Fibroblast of lung (primary cell): ENCODE data around the gene CORIN. TPM values are rescaled to one million over a fixed set of nuclear protein-coding genes. Genes with fewer than 3 reads are reported as not detected.

Experiments used
- polyA plus RNA-seq, 2 donors: library from polyadenylated mRNA; depleted of rRNA in 1 of 2; stranded (reverse) in 1 of 2; unstranded in 1 of 2; fragments of >200 nt; gene quantifications; 2 replicates each; pipeline ENCODE4 v1.2.1, GENCODE V29; 2011 to 2012; ENCODE audit warnings: missing spikeins in 1 of 2
- total RNA-seq: library from RNA; depleted of rRNA; stranded (reverse); fragments of >200 nt; gene quantifications from 2 replicates; pipeline ENCODE4 v1.2.1, GENCODE V29; 2014

The CORIN gene
- total and polyA plus RNA-seq, 2 donors (not counting 1 experiment from before 2014, with no cell fraction given), result 1.5 to 22.2 TPM

Other genes with a start within 250 kb of the CORIN start
- 9.2 and 9.6 TPM in 2 replicates for gene NFXL1, start 76.5 kb upstream of the CORIN start, total RNA-seq
- 9.0 and 14.1 TPM in 2 replicates for gene NFXL1, start 76.5 kb upstream of the CORIN start, polyA plus RNA-seq
- not detected in 2 replicates for gene CNGA1, start 178.6 kb upstream of the CORIN start, total RNA-seq
- not detected in 2 replicates for gene CNGA1, start 178.6 kb upstream of the CORIN start, polyA plus RNA-seq
- gene NIPAL1, start 178.7 kb upstream of the CORIN start, total RNA-seq, result under 0.01 TPM in 1 of 2 replicates, not detected in the other
- 0.14 and 0.45 TPM in 2 replicates for gene NIPAL1, start 178.7 kb upstream of the CORIN start, polyA plus RNA-seq